HepG2 (cell line): ENCODE results near the gene KAZALD1. TPM values are rescaled to one million over a fixed set of nuclear protein-coding genes. Genes with fewer than 3 reads are reported as not detected.
A peak's percentile ranks its signal among the peaks of the same experiment; 100 is the strongest.

Experiments
- ATAC-seq: fragments of 200-7000 bp; cut with Tn5 transposase; 3 replicates; pipeline ENCODE4 v1.9.1; 2020; ENCODE audit warnings: mild to moderate bottlenecking, moderate library complexity
- BruUV-seq: library from RNA; stranded (reverse); fragments of 400-500 nt; replicated peaks from 2 replicates; lab custom pipeline; 2021; lab: Mats Ljungman, UMichigan
- CTCF ChIA-PET: fragments of 300-600 bp; formaldehyde crosslinking; extraction: SDS; loops from one replicate; lab custom pipeline; 2021; ENCODE audit warnings: low total read pairs, inconsistent platforms, low intra/inter-chr PET ratio; lab: Yijun Ruan, JAX
- POLR2A ChIA-PET: fragments of 350-600 bp; sonication (Branson Sonifier 250); formaldehyde crosslinking; loops from one replicate; lab custom pipeline; 2020; ENCODE audit warnings: antibody characterized with exemption, inconsistent platforms; lab: Yijun Ruan, JAX
- DNase-seq: peaks from one replicate; pipeline ENCODE4 v3.0.0-alpha.2; 2015; ENCODE audit warnings: low spot score
- FAIRE-seq: peaks from 3 replicates; lab custom pipeline; 2011; peaks lifted over from hg19 to GRCh38; lab: Jason Lieb, UNC
- H2AFZ ChIP-seq: one replicate; pipeline ENCODE4 v1.6.1; 2011; ENCODE audit warnings: low read length, inconsistent platforms
- H3K27ac ChIP-seq: fragments of 300-600 bp; 3 replicates; pipeline ENCODE4 v1.8.0; 2011; ENCODE audit warnings: mixed run types, mild to moderate bottlenecking, mixed read lengths, low read length, inconsistent platforms; ENCODE audit not compliant: insufficient read depth; ENCODE audit errors: extremely low read length
- H3K27me3 ChIP-seq, 2 experiments: fragments of 200-600 bp in 1 of 2; 2 replicates in 1 of 2; 3 replicates in 1 of 2; pipeline versions ENCODE4 v1.6.0 to v1.8.0; 2011; ENCODE audit warnings: low read length in 2 of 2, mild to moderate bottlenecking in 2 of 2, moderate library complexity in 2 of 2, inconsistent platforms in 1 of 2; ENCODE audit not compliant: insufficient read depth in 2 of 2, control insufficient read depth in 1 of 2
- H3K36me3 ChIP-seq, 2 experiments: fragments of 200-600 bp in 1 of 2; replicated peaks in 1 of 2; 2 replicates in 1 of 2; 3 replicates in 1 of 2; pipeline versions ENCODE4 v1.5.1 to v1.8.0; 2011; ENCODE audit warnings: low read length in 2 of 2, inconsistent platforms in 1 of 2; ENCODE audit not compliant: insufficient read depth in 2 of 2, control insufficient read depth in 1 of 2
- H3K4me1 ChIP-seq: 2 replicates; pipeline ENCODE4 v1.5.1; 2012; ENCODE audit warnings: low read length, inconsistent platforms; ENCODE audit not compliant: insufficient read depth
- H3K4me2 ChIP-seq: 2 replicates; pipeline ENCODE4 v1.6.0; 2011; ENCODE audit warnings: low read depth, low read length, inconsistent platforms
- H3K4me3 ChIP-seq, 3 experiments: fragments of 200-600 bp in 1 of 3; sonication (generic), shearing (Covaris generic) in 1 of 3; replicated peaks in 1 of 3; 2 replicates each; pipeline ENCODE4 v1.5.1; 2011 to 2016; ENCODE audit warnings: low read length in 3 of 3, inconsistent platforms in 2 of 3, low read depth in 2 of 3, mild to moderate bottlenecking in 2 of 3, control low read depth in 1 of 3, mixed read lengths in 1 of 3; ENCODE audit not compliant: insufficient read depth in 1 of 3
- H3K79me2 ChIP-seq: one replicate; pipeline ENCODE4 v1.6.1; 2011; ENCODE audit warnings: low read length, inconsistent platforms; ENCODE audit not compliant: insufficient read depth
- H3K9ac ChIP-seq: 2 replicates; pipeline ENCODE4 v1.6.0; 2011; ENCODE audit warnings: mild to moderate bottlenecking, low read depth, low read length, inconsistent platforms; ENCODE audit not compliant: insufficient read depth
- H3K9me3 ChIP-seq: 2 replicates; pipeline ENCODE4 v1.5.1; 2012; ENCODE audit warnings: mild to moderate bottlenecking, low read length
- H4K20me1 ChIP-seq: 2 replicates; pipeline ENCODE4 v1.6.0; 2011; ENCODE audit warnings: inconsistent platforms, mild to moderate bottlenecking, low read length, moderate library complexity; ENCODE audit not compliant: insufficient read depth
- BORCS8-MEF2B ChIP-seq: sonication (generic); formaldehyde crosslinking; IDR thresholded peaks from 2 replicates; pipeline ENCODE4 v1.8.0; 2022; ENCODE audit warnings: mild to moderate bottlenecking, missing genetic modification reagents
- FOXK1 ChIP-seq: sonication (generic); formaldehyde crosslinking; IDR thresholded peaks from 2 replicates; pipeline ENCODE4 v1.4.0; 2020; ENCODE audit warnings: low read depth, missing genetic modification reagents, borderline replicate concordance
- GFI1 ChIP-seq: sonication (generic); formaldehyde crosslinking; IDR thresholded peaks from 2 replicates; pipeline ENCODE4 v1.5.0; 2020; ENCODE audit warnings: missing genetic modification reagents, mild to moderate bottlenecking, borderline replicate concordance
- HNRNPK ChIP-seq: fragments of 200-400 bp; formaldehyde crosslinking; IDR thresholded peaks from 2 replicates; pipeline ENCODE4 v1.6.1; 2018; ENCODE audit warnings: low read length, low read depth, moderate library complexity, mild to moderate bottlenecking; ENCODE audit not compliant: poor library complexity, severe bottlenecking
- PCBP1 ChIP-seq: fragments of 200-400 bp; formaldehyde crosslinking; IDR thresholded peaks from 2 replicates; pipeline ENCODE4 v1.6.1; 2017; ENCODE audit warnings: mild to moderate bottlenecking, low read depth, low read length, borderline replicate concordance
- ZHX2 ChIP-seq, 2 experiments: sonication (generic) in 1 of 2; formaldehyde crosslinking in 1 of 2; IDR thresholded peaks; 2 replicates each; pipeline versions ENCODE4 v1.6.1 to v1.9.0; 2014 to 2022; ENCODE audit warnings: antibody characterized with exemption in 1 of 2, borderline replicate concordance in 1 of 2, inconsistent platforms in 1 of 2, low read depth in 1 of 2, missing genetic modification reagents in 1 of 2
- ZNF17 ChIP-seq: sonication (generic); formaldehyde crosslinking; IDR thresholded peaks from 2 replicates; pipeline ENCODE4 v1.5.0; 2020; ENCODE audit warnings: mild to moderate bottlenecking, missing genetic modification reagents
- ZSCAN31 ChIP-seq: sonication (generic); formaldehyde crosslinking; IDR thresholded peaks from 2 replicates; pipeline ENCODE4 v1.5.0; 2020; ENCODE audit warnings: low read depth, mild to moderate bottlenecking, missing genetic modification reagents
- WGBS: methylation state at CpG from one replicate; pipeline ENCODE4 v1.1.6; 2017; ENCODE audit warnings: low lambda C conversion rate; 5-methylcytosine and 5-hydroxymethylcytosine counted together
- in situ Hi-C: cut with HindIII; loops from 2 replicates; pipeline ENCODE4 v1.10.0; 2017; ENCODE audit warnings: low pct_unique_long_range_greater_than_20kb; ENCODE audit not compliant: extremely low pct_ligation_motif_present
- intact Hi-C: fragments of 100-400 bp; cut with micrococcal nuclease; formaldehyde crosslinking; loops from one replicate; pipeline ENCODE4 v1.10.0; 2022; ENCODE audit not compliant: unreplicated experiment
- polyA plus RNA-seq, 8 experiments: library from polyadenylated mRNA; depleted of rRNA in 3 of 8; stranded (reverse) in 7 of 8; unstranded in 1 of 8; fragments of >200 nt; fragmentation: Illumina TruSeq in 4 of 8; extraction: Trizol in 4 of 8; gene quantifications; 2 replicates each; pipeline versions ENCODE4 v1.2.1 to v1.2.3, GENCODE V29; 2011 to 2016; ENCODE audit warnings: low read depth in 4 of 8, missing spikeins in 1 of 8, mixed read lengths in 1 of 8; ENCODE audit not compliant: insufficient read depth in 1 of 8
- total RNA-seq, 5 experiments: library from RNA; depleted of rRNA; stranded (reverse); fragments of >200 nt; fragmentation: Illumina TruSeq; extraction: Trizol; gene quantifications; 2 replicates each; pipeline ENCODE4 v1.2.3, GENCODE V29; 2016; ENCODE audit warnings: low read depth in 1 of 5
- TF ChIP-seq, protein P1 (sequence below): sonication (generic); formaldehyde crosslinking; IDR thresholded peaks from 2 replicates; pipeline ENCODE4 v1.4.0; 2020; ENCODE audit warnings: missing genetic modification reagents, borderline replicate concordance

Gene KAZALD1
- total and polyA plus RNA-seq, 2 of the 13 experiments (the other 11 are each of a cell fraction or from before 2014, with no cell fraction given), result 16.7 to 27.7 TPM

- H3K27me3 ChIP-seq, result peaks cover 2 to 16% of the 10 kb centered on the region in 2 experiments; a peak in 4 of 5 replicates
- no peak for FAIRE-seq
- TF ChIP-seq ZSCAN31 (0 out of 2 replicates have a peak, but pooled peaks have one; percentile 4), PCBP1 (0 out of 2 replicates have a peak, but pooled peaks have one; percentile 73), HNRNPK (peak; percentile 58), ZNF17 (CRISPR knock-in tag) (0 out of 2 replicates have a peak, but pooled peaks have one; percentile 35), BORCS8-MEF2B (CRISPR knock-in tag) (0 out of 2 replicates have a peak, but pooled peaks have one; percentile 28), GFI1 (CRISPR knock-in tag) (0 out of 2 replicates have a peak, but pooled peaks have one; percentile 10), FOXK1 (CRISPR knock-in tag) (no peak), ZHX2 (IDR thresholded peaks at IDR 0.05; ENCODE audit: low read depth) (0 out of 2 replicates have a peak, but pooled peaks have one; percentile 0), ZHX2 (CRISPR knock-in tag; IDR thresholded peaks at IDR 0.05; ENCODE audit: borderline replicate concordance) (no peak)
- TF ChIP-seq, protein P1, sequence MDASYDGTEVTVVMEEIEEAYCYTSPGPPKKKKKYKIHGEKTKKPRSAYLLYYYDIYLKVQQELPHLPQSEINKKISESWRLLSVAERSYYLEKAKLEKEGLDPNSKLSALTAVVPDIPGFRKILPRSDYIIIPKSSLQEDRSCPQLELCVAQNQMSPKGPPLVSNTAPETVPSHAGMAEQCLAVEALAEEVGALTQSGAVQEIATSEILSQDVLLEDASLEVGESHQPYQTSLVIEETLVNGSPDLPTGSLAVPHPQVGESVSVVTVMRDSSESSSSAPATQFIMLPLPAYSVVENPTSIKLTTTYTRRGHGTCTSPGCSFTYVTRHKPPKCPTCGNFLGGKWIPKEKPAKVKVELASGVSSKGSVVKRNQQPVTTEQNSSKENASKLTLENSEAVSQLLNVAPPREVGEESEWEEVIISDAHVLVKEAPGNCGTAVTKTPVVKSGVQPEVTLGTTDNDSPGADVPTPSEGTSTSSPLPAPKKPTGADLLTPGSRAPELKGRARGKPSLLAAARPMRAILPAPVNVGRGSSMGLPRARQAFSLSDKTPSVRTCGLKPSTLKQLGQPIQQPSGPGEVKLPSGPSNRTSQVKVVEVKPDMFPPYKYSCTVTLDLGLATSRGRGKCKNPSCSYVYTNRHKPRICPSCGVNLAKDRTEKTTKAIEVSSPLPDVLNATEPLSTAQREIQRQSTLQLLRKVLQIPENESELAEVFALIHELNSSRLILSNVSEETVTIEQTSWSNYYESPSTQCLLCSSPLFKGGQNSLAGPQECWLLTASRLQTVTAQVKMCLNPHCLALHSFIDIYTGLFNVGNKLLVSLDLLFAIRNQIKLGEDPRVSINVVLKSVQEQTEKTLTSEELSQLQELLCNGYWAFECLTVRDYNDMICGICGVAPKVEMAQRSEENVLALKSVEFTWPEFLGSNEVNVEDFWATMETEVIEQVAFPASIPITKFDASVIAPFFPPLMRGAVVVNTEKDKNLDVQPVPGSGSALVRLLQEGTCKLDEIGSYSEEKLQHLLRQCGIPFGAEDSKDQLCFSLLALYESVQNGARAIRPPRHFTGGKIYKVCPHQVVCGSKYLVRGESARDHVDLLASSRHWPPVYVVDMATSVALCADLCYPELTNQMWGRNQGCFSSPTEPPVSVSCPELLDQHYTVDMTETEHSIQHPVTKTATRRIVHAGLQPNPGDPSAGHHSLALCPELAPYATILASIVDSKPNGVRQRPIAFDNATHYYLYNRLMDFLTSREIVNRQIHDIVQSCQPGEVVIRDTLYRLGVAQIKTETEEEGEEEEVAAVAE (CRISPR knock-in tag), result no peak
These were observed 5.1 kb downstream of the KAZALD1 start for GRCh38 chr10:101066896-101067355.

More at GRCh38 chr10:101066896-101067355, 5.1 kb downstream of the KAZALD1 start:
- Histone ChIP-seq H3K9me3 (no peaks in the 10 kb centered on the region), H2AFZ (no peak overlapping the region), H3K36me3 (no peaks in the 10 kb centered on the region), H3K4me2 (peak overlapping the region; percentile 99), H3K27ac (peak overlapping the region; percentile 81), H3K9ac (peak overlapping the region; percentile 73), H4K20me1 (no peaks in the 10 kb centered on the region), H3K4me1 (peaks cover 34% of the 10 kb centered on the region), H3K4me3 (peak overlapping the region; percentile 60 to 81 (median 62)), H3K79me2 (peaks cover 18% of the 10 kb centered on the region)
- no TSS peak for BruUV-seq
- in situ Hi-C loops, result loop anchor here (5.0 kb wide), 1 partner anchor 35 kb away; the partner anchor contains the start of genes PDZD7 and SFXN3
- intact Hi-C loops, result loop anchor here (1.0 to 5.0 kb wide), 3 partner anchors 26 to 48 kb away; partner anchors contain the start of genes PDZD7 and SFXN3
- POLR2A ChIA-PET, result interaction anchor here (0.8 to 9.0 kb wide), 9 partner anchors 11 to 75 kb away, joined by 3 to 141 read pairs (median 4); no protein-coding TSS in a partner anchor
- peak; percentile 1; the same call in 2 of the 3 replicates for ATAC-seq
- CTCF ChIA-PET, result interaction anchor here (1.4 to 3.8 kb wide), 4 partner anchors 8 to 48 kb away, joined by 3 to 45 read pairs (median 18); no protein-coding TSS in a partner anchor
- WGBS, result 1% methylated on average over 31 of the region's 31 CpGs
- no peak for DNase-seq
